Coronary artery (tissue), 2 donors: ENCODE data around the gene P2RY2.

Experiments used
- DNase-seq: peaks from one replicate; pipeline ENCODE4 v3.0.0-alpha.2; 2017; ENCODE audit warnings: low spot score
- H3K27ac ChIP-seq, 2 donors: fragments of 200-600 bp; sonication (generic); one replicate each; pipeline ENCODE4 v1.5.1; 2016 to 2019
- H3K4me3 ChIP-seq: fragments of 200-600 bp; sonication (generic); 2 replicates; pipeline ENCODE4 v1.5.1; 2016; ENCODE audit warnings: mild to moderate bottlenecking, moderate library complexity
- TF ChIP-seq, protein P1 (sequence below): fragments of 200-600 bp; sonication (generic); IDR thresholded peaks from one replicate; pipeline ENCODE4 v1.5.1; 2019; ENCODE audit warnings: antibody characterized with exemption

P2RY2 gene

DNA sequence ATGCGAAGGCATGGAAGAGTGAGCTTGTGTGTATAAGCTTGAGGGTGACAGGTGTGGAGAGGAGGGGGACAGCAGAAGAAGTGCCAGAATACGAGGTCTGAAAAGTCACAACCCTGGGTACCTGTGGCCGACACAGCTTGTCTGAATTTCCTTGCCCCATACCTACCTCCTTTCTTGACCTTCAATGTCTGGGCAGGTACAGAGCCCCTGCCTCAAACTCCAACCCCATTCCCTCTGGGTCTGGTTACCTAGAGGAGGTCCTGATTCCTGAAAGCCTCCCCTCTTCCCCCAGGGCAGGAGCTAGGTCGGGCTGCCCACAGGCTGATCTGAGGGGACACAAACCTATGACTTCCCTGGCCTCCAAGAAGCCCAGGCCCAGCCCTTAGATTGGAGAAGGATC, 39.4 kb upstream of the P2RY2 start:
- H3K4me3 ChIP-seq = no peak overlapping the region
- peak overlapping the region in 1 of 2 donors; percentile 75 for H3K27ac ChIP-seq
- no peak for DNase-seq
- TF ChIP-seq, protein P1, sequence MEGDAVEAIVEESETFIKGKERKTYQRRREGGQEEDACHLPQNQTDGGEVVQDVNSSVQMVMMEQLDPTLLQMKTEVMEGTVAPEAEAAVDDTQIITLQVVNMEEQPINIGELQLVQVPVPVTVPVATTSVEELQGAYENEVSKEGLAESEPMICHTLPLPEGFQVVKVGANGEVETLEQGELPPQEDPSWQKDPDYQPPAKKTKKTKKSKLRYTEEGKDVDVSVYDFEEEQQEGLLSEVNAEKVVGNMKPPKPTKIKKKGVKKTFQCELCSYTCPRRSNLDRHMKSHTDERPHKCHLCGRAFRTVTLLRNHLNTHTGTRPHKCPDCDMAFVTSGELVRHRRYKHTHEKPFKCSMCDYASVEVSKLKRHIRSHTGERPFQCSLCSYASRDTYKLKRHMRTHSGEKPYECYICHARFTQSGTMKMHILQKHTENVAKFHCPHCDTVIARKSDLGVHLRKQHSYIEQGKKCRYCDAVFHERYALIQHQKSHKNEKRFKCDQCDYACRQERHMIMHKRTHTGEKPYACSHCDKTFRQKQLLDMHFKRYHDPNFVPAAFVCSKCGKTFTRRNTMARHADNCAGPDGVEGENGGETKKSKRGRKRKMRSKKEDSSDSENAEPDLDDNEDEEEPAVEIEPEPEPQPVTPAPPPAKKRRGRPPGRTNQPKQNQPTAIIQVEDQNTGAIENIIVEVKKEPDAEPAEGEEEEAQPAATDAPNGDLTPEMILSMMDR = no peak

DNA sequence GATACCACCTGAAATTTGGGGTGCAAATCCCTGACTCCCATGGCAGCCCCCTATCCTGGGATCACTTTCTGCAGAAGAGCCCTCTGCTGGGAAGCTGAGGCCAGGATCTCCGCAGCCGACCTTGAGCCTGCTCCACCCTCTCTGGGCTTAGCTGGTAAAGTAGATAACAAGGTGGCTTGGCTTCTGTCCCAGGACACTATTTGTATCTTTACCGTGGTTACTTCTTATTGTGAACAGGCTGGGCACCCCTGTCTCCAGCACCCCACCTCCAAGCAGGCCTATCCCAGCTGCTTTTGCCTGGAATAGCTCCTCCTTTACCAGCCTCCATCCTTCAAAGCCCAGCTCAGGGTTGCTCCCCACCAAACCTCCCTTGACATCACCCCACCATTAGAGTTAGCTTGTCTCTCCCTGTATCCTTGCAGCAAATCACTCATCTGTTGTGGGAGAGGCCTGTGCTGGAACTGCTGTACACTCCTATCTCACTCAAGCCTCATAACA, 35.2 kb upstream of the P2RY2 start:
- no peak for DNase-seq
- Histone ChIP-seq H3K4me3 (no peak overlapping the region), H3K27ac (no peak overlapping the region)
- TF ChIP-seq, protein P1 = no peak

DNA sequence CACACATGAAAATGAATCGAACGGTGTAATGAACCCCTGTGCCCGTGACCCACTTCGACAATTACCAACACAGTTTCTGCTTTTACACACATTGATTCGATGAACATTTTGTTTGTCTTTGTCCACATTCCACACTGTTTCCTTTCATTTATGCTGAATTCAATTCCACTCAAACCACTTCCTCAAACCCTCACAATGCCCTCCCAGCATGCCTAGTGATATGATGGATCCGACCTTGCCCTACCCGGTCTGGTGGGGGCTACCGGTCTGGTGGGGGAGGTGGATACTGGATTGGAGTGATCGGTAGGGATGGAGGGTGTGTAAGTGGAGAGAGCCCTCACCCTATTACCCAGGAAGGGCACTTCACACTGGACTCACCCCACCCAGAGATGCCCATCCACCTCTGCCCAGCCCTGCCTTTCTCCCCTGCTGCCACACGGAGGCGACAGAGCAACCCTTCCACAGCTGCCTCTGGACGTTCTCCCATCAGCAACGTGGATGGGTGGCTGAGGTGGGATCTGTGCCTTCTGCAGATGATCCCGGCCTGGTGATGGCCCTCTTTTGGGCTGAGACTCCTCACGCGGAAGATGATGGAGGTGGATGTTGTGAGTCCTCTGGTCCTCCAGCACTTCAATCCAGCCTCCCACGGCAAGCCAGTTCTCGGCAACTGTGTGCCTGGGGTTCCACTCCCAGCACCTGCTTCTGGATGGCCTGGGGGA, 33.0 kb upstream of the P2RY2 start:
- peak overlapping the region; percentile 20 for H3K4me3 ChIP-seq
- DNase-seq = no peak
- peak overlapping the region; percentile 82 for H3K27ac ChIP-seq
- TF ChIP-seq, protein P1 = peak; percentile 81

DNA sequence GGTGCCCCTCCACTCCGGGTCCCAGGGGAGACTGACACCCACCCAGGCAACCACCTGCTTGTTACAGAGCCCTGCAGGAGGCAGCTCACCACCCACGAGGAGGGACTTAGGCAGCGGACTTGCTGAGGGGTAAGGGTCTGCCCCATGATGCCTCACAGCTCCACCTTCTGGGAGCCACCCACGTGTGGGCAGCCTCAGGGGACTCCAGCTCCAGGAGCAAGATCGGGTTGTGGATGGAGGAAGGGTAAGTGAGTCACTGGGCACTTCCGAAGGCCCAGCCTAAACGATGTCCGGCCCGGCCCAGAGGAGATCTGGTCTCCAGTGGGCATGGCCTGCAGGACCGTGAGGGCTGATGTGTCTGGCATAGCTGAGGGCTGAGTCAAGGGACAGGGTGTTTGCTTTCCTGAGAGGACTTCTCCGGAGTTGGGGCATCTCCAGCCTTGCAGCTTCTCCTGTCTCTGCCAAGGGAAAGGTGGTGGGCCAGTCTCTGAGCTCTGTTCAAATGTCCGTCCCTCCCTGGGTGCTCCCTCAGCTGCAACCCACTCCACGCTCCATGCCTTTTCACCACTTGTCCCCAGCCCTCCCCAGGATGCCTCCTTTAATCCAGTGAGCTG, 32.3 kb upstream of the P2RY2 start:
- peak overlapping the region; percentile 38 for H3K4me3 ChIP-seq
- TF ChIP-seq, protein P1 = no peak
- peak overlapping the region; percentile 82 for H3K27ac ChIP-seq
- peak; percentile 89 for DNase-seq

DNA sequence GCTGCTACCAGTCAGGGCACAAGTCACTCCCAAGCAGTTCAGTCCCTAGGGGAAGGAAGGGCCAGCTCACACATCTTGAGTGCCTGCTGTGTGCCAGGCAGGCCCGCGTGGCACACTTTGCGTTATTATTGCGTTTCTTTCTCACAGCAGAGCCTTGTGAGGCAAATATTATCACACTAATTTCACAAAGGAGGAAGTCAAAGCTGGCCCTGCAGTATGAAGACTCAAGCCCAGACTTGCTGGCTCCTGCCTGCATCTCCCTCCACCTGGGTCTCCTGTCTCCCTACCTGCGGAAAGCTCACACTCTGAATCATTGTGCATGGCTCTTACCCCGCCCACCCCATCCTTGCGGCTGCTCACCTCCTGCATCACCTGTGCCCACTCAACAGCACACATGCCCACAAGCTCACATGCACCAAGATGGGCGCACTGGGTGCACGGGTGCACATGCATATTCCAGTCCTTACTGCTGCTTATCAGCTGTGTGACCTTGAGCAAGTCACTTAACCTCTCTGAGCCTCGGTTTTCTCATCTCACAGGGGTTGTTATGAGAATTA, 31.7 kb upstream of the P2RY2 start:
- Histone ChIP-seq H3K27ac (peak overlapping the region; percentile 82), H3K4me3 (peak overlapping the region; percentile 38)
- no peak for DNase-seq
- TF ChIP-seq, protein P1 = no peak

DNA sequence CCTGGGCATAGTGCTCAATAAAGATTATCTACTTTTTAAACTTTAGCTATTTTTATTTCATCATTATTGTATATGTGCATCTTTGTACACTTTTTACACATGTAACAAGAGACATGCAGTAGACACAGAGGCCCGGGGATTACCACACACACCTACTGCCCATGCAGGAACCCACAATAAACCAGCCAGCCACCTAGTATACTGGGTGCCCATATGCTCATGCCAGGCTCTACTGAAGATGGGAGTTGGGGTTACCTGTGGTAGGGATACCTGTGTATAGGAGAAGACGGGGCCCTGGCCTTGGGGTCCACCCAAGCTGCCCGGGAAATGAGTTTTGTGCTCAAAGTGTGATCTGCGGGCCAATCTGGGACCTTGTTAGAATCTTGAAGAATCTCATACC, 31.2 kb upstream of the P2RY2 start:
- Histone ChIP-seq H3K4me3 (no peak overlapping the region), H3K27ac (no peak overlapping the region)
- no peak for DNase-seq

More for the DNA sequence above, 31.2 kb upstream of the P2RY2 start:
- TF ChIP-seq, protein P1 = no peak
